ENCODE measurements around the gene PHAF1. TPM values are rescaled to one million over a fixed set of nuclear protein-coding genes. Genes with fewer than 3 reads are reported as not detected.

Gene PHAF1
- total RNA-seq, 2 donors from 2014 or later, result 10.3 TPM

GRCh38 chr16:67154578-67155294 is 45.0 kb downstream of the PHAF1 start:
- no peaks in the 10 kb centered on the region for H3K27me3 ChIP-seq
- no peak for DNase-seq (ENCODE audit: low spot score)
- no peaks in the 10 kb centered on the region for H3K36me3 ChIP-seq
- H3K9me3 ChIP-seq, result no peaks in the 10 kb centered on the region
- H3K27ac ChIP-seq, result no peak overlapping the region
- H3K4me3 ChIP-seq, result peak overlapping the region in 1 of 2 donors; percentile 34
- peaks cover 0 to 41% of the 10 kb centered on the region in 2 donors for H3K4me1 ChIP-seq
- TF ChIP-seq CTCF (IDR thresholded peaks at IDR 0.05), result no peak

DNA sequence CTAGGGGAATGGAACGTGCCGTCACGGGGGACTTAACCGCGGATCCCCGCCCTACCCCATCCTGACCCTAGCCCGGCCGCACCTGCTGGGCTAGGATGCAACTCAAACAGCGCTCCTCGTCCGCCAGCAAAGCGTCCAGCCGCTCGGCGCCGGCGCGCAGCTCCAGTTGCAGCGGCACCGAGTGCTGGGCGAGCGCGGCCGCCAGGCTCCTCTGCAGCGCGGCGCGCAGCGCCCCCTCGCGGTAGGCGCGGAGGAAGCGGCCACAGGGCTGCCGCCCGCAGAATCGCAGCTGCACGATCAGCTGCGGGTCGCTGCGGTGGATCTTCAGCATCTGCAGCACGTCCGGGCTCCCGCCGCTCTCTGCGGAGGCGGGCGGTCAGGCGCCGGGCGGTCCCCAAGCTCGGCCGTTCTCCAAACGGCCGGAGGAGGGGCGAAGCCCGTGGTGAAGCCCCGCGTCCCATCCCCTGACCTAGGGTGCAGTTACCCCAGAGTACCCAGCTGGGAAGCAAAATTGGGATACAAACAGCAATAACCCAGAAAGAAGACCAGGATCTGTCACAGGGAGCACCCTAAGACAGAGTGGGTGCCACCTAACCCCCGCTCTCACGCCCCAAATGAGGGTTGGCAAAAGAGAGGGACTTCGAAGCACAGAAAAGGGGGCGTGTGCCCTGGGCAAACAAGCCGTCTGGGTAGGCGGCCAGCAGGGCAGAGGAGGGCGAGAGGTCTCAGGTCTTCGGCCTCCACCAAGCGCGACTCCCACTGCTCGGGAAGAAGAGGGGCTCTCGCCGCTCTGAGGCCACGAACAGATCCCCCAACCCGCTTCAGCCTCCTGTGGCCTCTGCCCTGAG is 45.8 kb downstream of the PHAF1 start:
- no peak for DNase-seq (ENCODE audit: low spot score)
- Histone ChIP-seq H3K27ac (no peak overlapping the region), H3K27me3 (no peaks in the 10 kb centered on the region), H3K4me3 (peak overlapping the region in 1 of 2 donors; percentile 34), H3K4me1 (peaks cover 0 to 33% of the 10 kb centered on the region in 2 donors), H3K9me3 (no peaks in the 10 kb centered on the region), H3K36me3 (no peaks in the 10 kb centered on the region)
- TF ChIP-seq CTCF (IDR thresholded peaks at IDR 0.05), result peak; percentile 97 to 99

DNA sequence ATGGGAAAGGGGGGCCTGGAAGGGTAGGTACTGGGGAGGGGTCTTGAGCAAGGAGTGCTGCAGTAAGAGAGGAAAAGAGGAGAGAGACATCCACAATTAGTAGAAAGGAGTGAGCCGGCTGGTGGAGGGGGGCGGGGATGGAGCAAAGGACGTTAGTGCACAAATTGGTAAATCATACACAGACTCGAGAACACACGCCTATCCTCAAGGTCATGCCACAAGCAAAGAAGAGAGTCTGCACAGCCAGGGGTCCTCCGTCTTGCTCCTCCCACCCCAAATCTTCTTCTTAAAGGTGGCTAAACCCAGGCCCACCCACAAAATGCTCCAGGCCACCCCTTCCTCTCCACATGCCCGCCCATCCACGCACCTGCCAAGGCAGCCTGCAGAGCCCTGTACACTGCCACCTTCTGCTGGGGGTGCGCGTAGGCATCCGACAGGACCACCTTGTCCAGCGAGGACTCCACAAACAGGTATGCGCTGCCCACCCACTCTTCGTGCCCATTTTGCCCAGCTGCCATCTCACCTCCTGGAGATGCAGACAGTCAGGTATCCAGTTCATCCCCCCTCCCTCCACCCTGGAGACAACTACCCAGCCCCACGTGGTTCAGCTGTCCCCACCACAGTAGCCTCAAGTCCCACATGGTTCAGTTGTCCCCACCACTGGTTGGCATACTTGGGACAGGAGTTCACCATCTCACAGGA is 46.6 kb downstream of the PHAF1 start:
- DNase-seq (ENCODE audit: low spot score), result no peak

GRCh38 chr16:67157106-67157748 is 47.5 kb downstream of the PHAF1 start:
- H3K9me3 ChIP-seq, result no peaks in the 10 kb centered on the region
- peaks cover 0 to 36% of the 10 kb centered on the region in 2 donors for H3K4me1 ChIP-seq
- no peak overlapping the region for H3K27ac ChIP-seq
- no peaks in the 10 kb centered on the region for H3K27me3 ChIP-seq
- H3K36me3 ChIP-seq, result no peaks in the 10 kb centered on the region
- TF ChIP-seq CTCF (IDR thresholded peaks at IDR 0.05), result no peak
- no peak overlapping the region for H3K4me3 ChIP-seq
- DNase-seq (ENCODE audit: low spot score), result no peak

More for the DNA sequence above, 46.6 kb downstream of the PHAF1 start:
- no peaks in the 10 kb centered on the region for H3K27me3 ChIP-seq
- no peaks in the 10 kb centered on the region for H3K36me3 ChIP-seq
- no peak for TF ChIP-seq CTCF (IDR thresholded peaks at IDR 0.05)
- H3K27ac ChIP-seq, result no peak overlapping the region
- H3K9me3 ChIP-seq, result no peaks in the 10 kb centered on the region
- no peak overlapping the region for H3K4me3 ChIP-seq
- H3K4me1 ChIP-seq, result peaks cover 0 to 31% of the 10 kb centered on the region in 2 donors

DNA sequence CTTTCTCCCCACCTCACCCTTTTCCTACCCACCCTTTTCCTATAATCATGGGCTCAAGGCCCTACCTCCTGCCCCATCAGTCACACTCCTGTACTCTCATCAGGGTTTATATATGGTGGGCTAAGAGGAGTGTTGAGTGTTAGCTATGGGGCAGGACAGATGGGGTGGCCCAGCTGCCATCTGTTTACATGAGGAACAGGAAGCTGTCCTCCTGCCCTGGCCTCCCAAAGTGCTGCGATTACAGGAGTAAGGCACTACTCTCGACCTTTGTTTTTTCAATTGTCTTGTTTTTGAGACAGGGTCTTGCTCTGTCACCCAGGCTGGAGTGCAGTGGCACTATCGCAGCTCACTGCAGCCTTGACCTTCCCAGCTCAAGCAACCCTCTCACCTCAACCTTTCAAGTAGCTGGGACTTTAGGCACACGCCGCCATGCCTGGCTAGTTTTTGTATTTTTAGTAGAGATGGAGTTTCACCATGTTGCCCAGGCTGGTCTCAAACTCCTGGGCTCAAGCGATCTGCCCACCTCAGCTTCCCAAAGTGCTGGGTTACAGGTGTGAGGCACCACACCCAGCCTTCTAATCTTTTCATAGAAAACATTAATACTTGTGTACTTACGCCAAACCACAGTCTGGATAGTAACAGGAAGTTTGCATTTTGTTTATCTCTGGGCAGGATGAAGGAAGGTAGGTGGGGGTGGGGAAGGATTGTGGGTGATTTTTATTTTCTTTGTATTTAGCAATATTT is 48.3 kb downstream of the PHAF1 start:
- DNase-seq (ENCODE audit: low spot score), result no peak
- H3K27me3 ChIP-seq, result no peaks in the 10 kb centered on the region
- peaks cover 0 to 45% of the 10 kb centered on the region in 2 donors for H3K4me1 ChIP-seq
- H3K9me3 ChIP-seq, result no peaks in the 10 kb centered on the region
- no peak for TF ChIP-seq CTCF (IDR thresholded peaks at IDR 0.05)
- H3K27ac ChIP-seq, result no peak overlapping the region
- no peak overlapping the region for H3K4me3 ChIP-seq
- H3K36me3 ChIP-seq, result no peaks in the 10 kb centered on the region

Measured in right atrium auricular region (tissue), 2 donors.